ENCODE data around the gene IL34.
"Not testable (repeated sequence)": the region's sequence is repeated elsewhere in the genome, so short reads cannot be mapped to it uniquely, and the experiment has no call there.

IL34 gene

GRCh38 chr16:70658921-70659320 lies 12.6 kb downstream of the IL34 start:
- DNase-seq (no peak), ATAC-seq (no peak)

GRCh38 chr16:70659546-70659945 lies 13.2 kb downstream of the IL34 start:
- ATAC-seq (no peak), DNase-seq (no peak)

- DNase-seq (no peak), ATAC-seq (no peak)
These were observed 13.8 kb downstream of the IL34 start for GRCh38 chr16:70659953-70660671.

GRCh38 chr16:70660672-70661350 lies 14.5 kb downstream of the IL34 start:
- ATAC-seq = no peak
- no peak for DNase-seq

- DNase-seq = no peak
- ATAC-seq = no peak
These were observed 15.2 kb downstream of the IL34 start for GRCh38 chr16:70661534-70661917.

- ATAC-seq (no peak), DNase-seq (no peak)
These were observed 15.7 kb downstream of the IL34 start for GRCh38 chr16:70661918-70662641.

GRCh38 chr16:70662991-70663523 lies 16.7 kb downstream of the IL34 start:
- ATAC-seq = no peak

GRCh38 chr16:70663524-70664324 lies 17.4 kb downstream of the IL34 start:
- DNase-seq (no peak), ATAC-seq (no peak)

More at GRCh38 chr16:70662991-70663523, 16.7 kb downstream of the IL34 start:
- DNase-seq = no peak

GRCh38 chr16:70664325-70665112 lies 18.2 kb downstream of the IL34 start:
- DNase-seq (no peak), ATAC-seq (no peak)

- no peak for DNase-seq
- ATAC-seq = no peak
These were observed 18.8 kb downstream of the IL34 start for GRCh38 chr16:70665113-70665694.

GRCh38 chr16:70665806-70666735 lies 19.7 kb downstream of the IL34 start:
- DNase-seq (no peak), ATAC-seq (no peak)

- no peak for ATAC-seq
- no peak for DNase-seq
These were observed 23.8 kb downstream of the IL34 start for GRCh38 chr16:70670175-70670574.

- ATAC-seq, DNase-seq: not testable (repeated sequence)
These were observed 24.6 kb downstream of the IL34 start for GRCh38 chr16:70670938-70671337.

- no peak for DNase-seq
These were observed 28.1 kb downstream of the IL34 start for GRCh38 chr16:70674221-70675014.

GRCh38 chr16:70675851-70676513 lies 29.6 kb downstream of the IL34 start:
- DNase-seq (no peak), ATAC-seq (no peak)

More at GRCh38 chr16:70674221-70675014, 28.1 kb downstream of the IL34 start:
- ATAC-seq = no peak

GRCh38 chr16:70676675-70677498 lies 30.5 kb downstream of the IL34 start:
- DNase-seq = no peak
- ATAC-seq = no peak

- no peak for ATAC-seq
- no peak for DNase-seq
These were observed 31.3 kb downstream of the IL34 start for GRCh38 chr16:70677499-70678120.

Data from stimulated activated naive CD8-positive, alpha-beta T cell treated with anti-CD3 and anti-CD28 coated beads, Interleukin-15, Interleukin-2, amounts not matched to agents 100 U/mL and 50 U/mL, for 24 hours (primary cell).